SK-N-SH (cell line): Measurements from ENCODE around the gene ADRM1. TPM values are rescaled to one million over a fixed set of nuclear protein-coding genes. Genes with fewer than 3 reads are reported as not detected.
A peak's percentile ranks its signal among the peaks of the same experiment; 100 is the strongest.

Source experiments
- CTCF ChIA-PET: fragments of 300-600, 350-600 bp; formaldehyde crosslinking; extraction: SDS; loops from one replicate; lab custom pipeline; 2021; lab: Yijun Ruan, JAX
- POLR2A ChIA-PET: fragments of 350-600 bp; sonication (Branson Sonifier 250); formaldehyde crosslinking; extraction: SDS; loops from one replicate; lab custom pipeline; 2020; ENCODE audit warnings: antibody characterized with exemption, inconsistent platforms; lab: Yijun Ruan, JAX
- DNase-seq: peaks from one replicate; pipeline ENCODE4 v3.0.0; 2012
- H2AFZ ChIP-seq: fragments of 200-600 bp; sonication (generic); 2 replicates; pipeline ENCODE4 v1.8.1; 2016; ENCODE audit warnings: antibody characterized with exemption, mild to moderate bottlenecking, low read depth
- H3F3A ChIP-seq: fragments of 200-600 bp; sonication (generic); replicated peaks from 2 replicates; pipeline ENCODE3; 2016; ENCODE audit warnings: antibody characterized with exemption, mild to moderate bottlenecking; ENCODE audit not compliant: insufficient read depth
- H3K27ac ChIP-seq, 2 experiments: fragments of 200-500 bp in 1 of 2; fragments of 200-600 bp in 1 of 2; sonication (Bioruptor generic) in 1 of 2; sonication (generic), shearing (Covaris generic) in 1 of 2; 2 replicates each; pipeline versions ENCODE4 v1.5.1 to v1.6.1; 2014 to 2016; ENCODE audit warnings: low read depth in 2 of 2, inconsistent platforms in 1 of 2, low read length in 1 of 2, mild to moderate bottlenecking in 1 of 2, mixed read lengths in 1 of 2
- H3K27me3 ChIP-seq: fragments of 200-600 bp; sonication (generic), shearing (Covaris generic); 2 replicates; pipeline ENCODE4 v1.6.1; 2016; ENCODE audit warnings: mixed run types; ENCODE audit not compliant: insufficient read depth
- H3K36me3 ChIP-seq, 2 experiments: fragments of 200-500 bp in 1 of 2; fragments of 200-600 bp in 1 of 2; sonication (Bioruptor generic) in 1 of 2; sonication (generic) in 1 of 2; replicated peaks in 1 of 2; 2 replicates each; pipeline versions ENCODE3 to v1.5.1; 2014 to 2016; ENCODE audit warnings: low read length in 1 of 2, mild to moderate bottlenecking in 1 of 2; ENCODE audit not compliant: insufficient read depth in 2 of 2, control insufficient read depth in 1 of 2
- H3K4me1 ChIP-seq, 2 experiments: fragments of 200-500 bp in 1 of 2; fragments of 200-600 bp in 1 of 2; sonication (Bioruptor generic) in 1 of 2; sonication (generic), shearing (Covaris generic) in 1 of 2; 2 replicates each; pipeline versions ENCODE4 v1.5.1 to v1.6.1; 2014 to 2016; ENCODE audit warnings: low read depth in 1 of 2, low read length in 1 of 2, mixed run types in 1 of 2; ENCODE audit not compliant: insufficient read depth in 2 of 2, control insufficient read depth in 1 of 2
- H3K4me2 ChIP-seq: fragments of 200-600 bp; sonication (generic), shearing (Covaris generic); 2 replicates; pipeline ENCODE4 v1.6.1; 2017; ENCODE audit warnings: mixed run types
- H3K4me3 ChIP-seq, 2 experiments: fragments of 200-500 bp in 1 of 2; fragments of 200-600 bp in 1 of 2; sonication (Bioruptor generic) in 1 of 2; sonication (generic), shearing (Covaris generic) in 1 of 2; 2 replicates each; pipeline versions ENCODE4 v1.5.1 to v1.8.1; 2014 to 2016; ENCODE audit warnings: low read depth in 2 of 2, inconsistent platforms in 1 of 2, low read length in 1 of 2, mild to moderate bottlenecking in 1 of 2, mixed read lengths in 1 of 2, moderate library complexity in 1 of 2
- H3K79me2 ChIP-seq: fragments of 200-600 bp; sonication (generic); 2 replicates; pipeline ENCODE4 v1.8.1; 2017; ENCODE audit warnings: mild to moderate bottlenecking; ENCODE audit not compliant: insufficient read depth
- H3K9ac ChIP-seq: fragments of 200-600 bp; sonication (generic); 2 replicates; pipeline ENCODE4 v1.6.1; 2017; ENCODE audit warnings: mixed run types
- H3K9me2 ChIP-seq: fragments of 200-600 bp; sonication (generic); 2 replicates; pipeline ENCODE4 v1.6.1; 2017; ENCODE audit warnings: mixed run types
- H3K9me3 ChIP-seq: fragments of 200-600 bp; sonication (generic); 2 replicates; pipeline ENCODE4 v1.6.1; 2017; ENCODE audit warnings: mixed run types, mild to moderate bottlenecking, moderate library complexity
- H4K20me1 ChIP-seq: fragments of 200-600 bp; sonication (generic); 2 replicates; pipeline ENCODE4 v1.6.1; 2017; ENCODE audit warnings: mild to moderate bottlenecking, mixed run types; ENCODE audit not compliant: insufficient read depth
- ELF1 ChIP-seq: IDR thresholded peaks from 2 replicates; pipeline ENCODE4 v1.4.0; 2012
- EP300 ChIP-seq, 2 experiments: IDR thresholded peaks; 2 replicates each; pipeline versions ENCODE4 v1.4.0 to v1.6.1; 2012; ENCODE audit warnings: borderline replicate concordance in 1 of 2, low read depth in 1 of 2, low read length in 1 of 2
- EZH2phosphoT487 ChIP-seq: fragments of 200-600 bp; sonication (generic); IDR thresholded peaks from 2 replicates; pipeline ENCODE4 v1.6.1; 2017; ENCODE audit warnings: low read depth, mixed run types, mild to moderate bottlenecking, antibody characterized with exemption, moderate library complexity, borderline replicate concordance
- FOXJ3 ChIP-seq: sonication (generic); formaldehyde crosslinking; IDR thresholded peaks from 2 replicates; pipeline ENCODE4 v1.5.1; 2020; ENCODE audit warnings: mild to moderate bottlenecking, missing genetic modification reagents
- FOXM1 ChIP-seq: IDR thresholded peaks from 2 replicates; pipeline ENCODE4 v1.4.0; 2012; ENCODE audit warnings: low read depth, mild to moderate bottlenecking
- GATA2 ChIP-seq: sonication (generic); formaldehyde crosslinking; IDR thresholded peaks from 2 replicates; pipeline ENCODE4 v1.5.0; 2020; ENCODE audit warnings: mild to moderate bottlenecking, missing genetic modification reagents
- JUND ChIP-seq: IDR thresholded peaks from 2 replicates; pipeline ENCODE4 v1.4.0; 2012
- RAD21 ChIP-seq: IDR thresholded peaks from 2 replicates; pipeline ENCODE4 v1.6.1; 2012; ENCODE audit warnings: mild to moderate bottlenecking, low read length
- RXRA ChIP-seq: IDR thresholded peaks from 2 replicates; pipeline ENCODE4 v1.4.0; 2012; ENCODE audit warnings: low read depth, mild to moderate bottlenecking, borderline replicate concordance
- SIN3A ChIP-seq: IDR thresholded peaks from 2 replicates; pipeline ENCODE4 v1.6.1; 2012; ENCODE audit warnings: low read depth, mild to moderate bottlenecking, low read length, moderate library complexity, borderline replicate concordance
- SMC3 ChIP-seq: IDR thresholded peaks from 2 replicates; pipeline ENCODE4 v1.6.1; 2012; ENCODE audit warnings: low read depth, low read length, improper control_type of control experiment
- YY1 ChIP-seq: IDR thresholded peaks from 2 replicates; pipeline ENCODE4 v1.4.0; 2012; ENCODE audit warnings: low read depth, mild to moderate bottlenecking
- WGBS: methylation state at CpG from one replicate; pipeline ENCODE4 v1.1.6; 2017; ENCODE audit warnings: low lambda C conversion rate; 5-methylcytosine and 5-hydroxymethylcytosine counted together
- polyA plus RNA-seq, 3 experiments: library from polyadenylated mRNA; depleted of rRNA; stranded (reverse); fragments of >200 nt; gene quantifications; 2 replicates each; pipeline ENCODE4 v1.2.3, GENCODE V29; 2012
- TF ChIP-seq, protein P1 (sequence below): IDR thresholded peaks from 2 replicates; pipeline ENCODE4 v1.4.0; 2012; ENCODE audit warnings: low read depth, borderline replicate concordance
- TF ChIP-seq, protein P2 (sequence below): fragments of 150-350 bp; IDR thresholded peaks from 2 replicates; pipeline ENCODE4 v1.6.1; 2016; ENCODE audit warnings: mild to moderate bottlenecking, low read depth, low read length
- TF ChIP-seq, protein P3 (sequence below): IDR thresholded peaks from 2 replicates; pipeline ENCODE4; 2012
- TF ChIP-seq, protein P4 (sequence below): IDR thresholded peaks from 2 replicates; pipeline ENCODE4 v1.4.0; 2012; ENCODE audit warnings: low read depth, borderline replicate concordance
- TF ChIP-seq, protein P5 (sequence below): IDR thresholded peaks from 2 replicates; pipeline ENCODE4 v1.4.0; 2012; ENCODE audit warnings: low read depth

The ADRM1 gene
- polyA plus RNA-seq, 1 of the 3 experiments (the other 2 are of a cell fraction): 142 TPM

DNA sequence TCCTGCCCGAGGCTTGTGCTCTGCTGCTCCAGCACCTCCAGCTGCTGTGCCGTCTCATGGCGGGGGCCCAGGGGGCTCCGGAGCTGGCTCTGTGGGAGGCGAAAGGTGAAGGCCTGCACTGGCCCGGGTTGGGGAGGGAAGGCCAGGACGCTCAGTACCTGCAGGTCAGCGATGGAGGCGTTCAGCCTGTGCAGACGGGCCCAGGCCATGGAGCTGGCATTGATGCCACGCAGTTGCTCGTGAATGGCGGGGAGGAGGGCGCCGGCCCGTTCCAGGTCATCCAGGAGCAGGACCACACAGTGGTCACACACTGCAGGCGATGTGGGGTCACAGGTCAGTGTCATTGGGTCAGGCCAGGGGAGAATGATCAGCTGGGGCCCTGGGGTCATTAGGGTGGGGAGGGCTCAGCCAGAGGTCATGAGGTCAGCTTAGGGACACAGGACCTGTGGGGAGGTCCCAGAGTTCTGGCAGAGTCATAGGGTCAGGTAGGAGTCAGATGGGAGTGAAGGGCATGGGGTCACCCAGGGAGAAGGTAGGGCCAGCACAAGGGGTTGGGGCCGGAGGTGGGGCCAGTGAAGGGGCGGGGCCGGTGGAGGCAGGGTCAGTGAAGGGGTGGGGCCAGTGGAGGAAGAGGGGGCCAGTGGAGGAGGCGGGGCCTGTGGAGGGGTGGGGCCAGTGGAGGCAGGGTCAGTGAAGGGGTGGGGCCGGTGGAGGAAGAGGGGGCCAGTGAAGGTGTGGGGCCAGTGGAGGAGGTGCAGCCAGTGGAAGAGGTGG is 18.0 kb downstream of the ADRM1 start (continued):
- TF ChIP-seq, protein P1, sequence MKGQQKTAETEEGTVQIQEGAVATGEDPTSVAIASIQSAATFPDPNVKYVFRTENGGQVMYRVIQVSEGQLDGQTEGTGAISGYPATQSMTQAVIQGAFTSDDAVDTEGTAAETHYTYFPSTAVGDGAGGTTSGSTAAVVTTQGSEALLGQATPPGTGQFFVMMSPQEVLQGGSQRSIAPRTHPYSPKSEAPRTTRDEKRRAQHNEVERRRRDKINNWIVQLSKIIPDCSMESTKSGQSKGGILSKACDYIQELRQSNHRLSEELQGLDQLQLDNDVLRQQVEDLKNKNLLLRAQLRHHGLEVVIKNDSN: no peak
- TF ChIP-seq, protein P2, sequence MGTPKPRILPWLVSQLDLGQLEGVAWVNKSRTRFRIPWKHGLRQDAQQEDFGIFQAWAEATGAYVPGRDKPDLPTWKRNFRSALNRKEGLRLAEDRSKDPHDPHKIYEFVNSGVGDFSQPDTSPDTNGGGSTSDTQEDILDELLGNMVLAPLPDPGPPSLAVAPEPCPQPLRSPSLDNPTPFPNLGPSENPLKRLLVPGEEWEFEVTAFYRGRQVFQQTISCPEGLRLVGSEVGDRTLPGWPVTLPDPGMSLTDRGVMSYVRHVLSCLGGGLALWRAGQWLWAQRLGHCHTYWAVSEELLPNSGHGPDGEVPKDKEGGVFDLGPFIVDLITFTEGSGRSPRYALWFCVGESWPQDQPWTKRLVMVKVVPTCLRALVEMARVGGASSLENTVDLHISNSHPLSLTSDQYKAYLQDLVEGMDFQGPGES: no peak
- TF ChIP-seq GATA2 (CRISPR knock-in tag): no peak

DNA sequence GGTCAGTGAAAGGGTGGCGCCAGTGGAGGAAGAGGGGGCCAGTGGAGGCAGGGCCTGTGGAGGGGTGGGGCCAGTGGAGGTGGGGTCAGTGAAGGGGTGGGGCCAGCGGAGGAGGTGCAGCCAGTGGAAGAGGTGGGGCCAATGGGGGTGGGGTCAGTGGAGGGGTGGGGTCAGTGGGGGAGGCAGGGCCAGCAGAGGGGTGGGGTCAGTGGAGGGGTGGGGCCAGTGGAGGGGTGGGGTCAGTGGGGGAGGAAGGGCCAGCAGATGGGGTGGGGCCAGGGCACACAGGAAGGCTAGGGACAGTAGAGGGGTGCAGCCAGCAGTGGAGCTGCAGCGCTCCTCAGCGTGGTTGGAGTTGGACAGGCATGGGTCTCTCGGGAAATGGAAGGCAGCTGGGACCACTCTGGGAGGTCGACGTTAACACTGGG is 18.7 kb downstream of the ADRM1 start:
- CTCF ChIA-PET: no interaction called here
- POLR2A ChIA-PET: no interaction called here
- H3K4me2 ChIP-seq: no peak overlapping the region
- peaks cover 0 to 57% of the 10 kb centered on the region in 2 experiments for H3K36me3 ChIP-seq
- H3K9me2 ChIP-seq: no peaks in the 10 kb centered on the region
- H4K20me1 ChIP-seq: no peaks in the 10 kb centered on the region
- no peaks in the 10 kb centered on the region for H3K9me3 ChIP-seq
- no peak overlapping the region for H3K9ac ChIP-seq
- no peak overlapping the region for H3K27ac ChIP-seq
- no peak overlapping the region for H2AFZ ChIP-seq
- WGBS: 98% methylated on average over 7 of the region's 7 CpGs
- H3K79me2 ChIP-seq: no peaks in the 10 kb centered on the region
- no peaks in the 10 kb centered on the region for H3F3A ChIP-seq
- DNase-seq: peak; percentile 85
- H3K4me1 ChIP-seq: no peaks in the 10 kb centered on the region
- TF ChIP-seq ELF1: no peak
- no peak for TF ChIP-seq RAD21
- no peak for TF ChIP-seq JUND
- no peak for TF ChIP-seq SIN3A
- no peak for TF ChIP-seq FOXJ3 (CRISPR knock-in tag)
- no peak for TF ChIP-seq YY1
- no peaks in the 10 kb centered on the region for H3K27me3 ChIP-seq
- H3K4me3 ChIP-seq: no peak overlapping the region

DNA sequence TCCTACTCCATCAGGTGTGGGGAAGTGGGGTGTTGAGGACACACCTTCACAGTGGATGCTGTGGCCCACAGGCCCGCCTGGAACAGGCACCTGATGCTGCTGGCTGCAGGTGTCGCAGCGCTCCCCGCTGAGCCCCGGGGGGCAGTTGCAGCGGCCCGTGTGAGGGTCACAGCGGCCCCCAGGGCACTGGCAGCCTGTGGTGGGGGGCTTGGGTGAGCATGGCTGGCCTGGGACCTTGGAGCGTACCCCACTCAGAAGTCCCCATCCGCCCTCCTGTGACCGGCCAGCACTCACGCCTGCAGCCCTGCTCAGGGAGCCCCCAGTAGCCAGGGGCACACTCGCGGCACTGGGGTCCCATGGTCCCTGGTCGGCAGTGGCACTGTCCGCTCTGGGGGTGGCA is 19.2 kb downstream of the ADRM1 start:
- CTCF ChIA-PET: no interaction called here
- TF ChIP-seq, protein P3, sequence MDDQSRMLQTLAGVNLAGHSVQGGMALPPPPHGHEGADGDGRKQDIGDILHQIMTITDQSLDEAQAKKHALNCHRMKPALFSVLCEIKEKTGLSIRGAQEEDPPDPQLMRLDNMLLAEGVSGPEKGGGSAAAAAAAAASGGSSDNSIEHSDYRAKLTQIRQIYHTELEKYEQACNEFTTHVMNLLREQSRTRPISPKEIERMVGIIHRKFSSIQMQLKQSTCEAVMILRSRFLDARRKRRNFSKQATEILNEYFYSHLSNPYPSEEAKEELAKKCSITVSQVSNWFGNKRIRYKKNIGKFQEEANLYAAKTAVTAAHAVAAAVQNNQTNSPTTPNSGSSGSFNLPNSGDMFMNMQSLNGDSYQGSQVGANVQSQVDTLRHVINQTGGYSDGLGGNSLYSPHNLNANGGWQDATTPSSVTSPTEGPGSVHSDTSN: no peak
- no peak for TF ChIP-seq EP300 (IDR thresholded peaks at IDR 0.05; ENCODE audit: borderline replicate concordance in 1 of 2, low read depth in 1 of 2, low read length in 1 of 2)
- TF ChIP-seq, protein P4, sequence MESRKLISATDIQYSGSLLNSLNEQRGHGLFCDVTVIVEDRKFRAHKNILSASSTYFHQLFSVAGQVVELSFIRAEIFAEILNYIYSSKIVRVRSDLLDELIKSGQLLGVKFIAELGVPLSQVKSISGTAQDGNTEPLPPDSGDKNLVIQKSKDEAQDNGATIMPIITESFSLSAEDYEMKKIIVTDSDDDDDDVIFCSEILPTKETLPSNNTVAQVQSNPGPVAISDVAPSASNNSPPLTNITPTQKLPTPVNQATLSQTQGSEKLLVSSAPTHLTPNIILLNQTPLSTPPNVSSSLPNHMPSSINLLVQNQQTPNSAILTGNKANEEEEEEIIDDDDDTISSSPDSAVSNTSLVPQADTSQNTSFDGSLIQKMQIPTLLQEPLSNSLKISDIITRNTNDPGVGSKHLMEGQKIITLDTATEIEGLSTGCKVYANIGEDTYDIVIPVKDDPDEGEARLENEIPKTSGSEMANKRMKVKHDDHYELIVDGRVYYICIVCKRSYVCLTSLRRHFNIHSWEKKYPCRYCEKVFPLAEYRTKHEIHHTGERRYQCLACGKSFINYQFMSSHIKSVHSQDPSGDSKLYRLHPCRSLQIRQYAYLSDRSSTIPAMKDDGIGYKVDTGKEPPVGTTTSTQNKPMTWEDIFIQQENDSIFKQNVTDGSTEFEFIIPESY: no peak
- TF ChIP-seq SIN3A: no peak
- no peak for TF ChIP-seq FOXM1
- TF ChIP-seq, protein P1: no peak
- TF ChIP-seq RAD21: no peak
- TF ChIP-seq SMC3: no peak
- TF ChIP-seq RXRA: no peak
- TF ChIP-seq, protein P5, sequence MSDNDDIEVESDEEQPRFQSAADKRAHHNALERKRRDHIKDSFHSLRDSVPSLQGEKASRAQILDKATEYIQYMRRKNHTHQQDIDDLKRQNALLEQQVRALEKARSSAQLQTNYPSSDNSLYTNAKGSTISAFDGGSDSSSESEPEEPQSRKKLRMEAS: no peak
- no peak for TF ChIP-seq EZH2phosphoT487
- no peak for TF ChIP-seq GATA2 (CRISPR knock-in tag)
- TF ChIP-seq, protein P2: no peak

More for the DNA sequence above, 19.2 kb downstream of the ADRM1 start:
- no peak overlapping the region for H3K4me2 ChIP-seq
- no peak for DNase-seq
- H3K27me3 ChIP-seq: no peaks in the 10 kb centered on the region
- no peaks in the 10 kb centered on the region for H3F3A ChIP-seq
- H3K36me3 ChIP-seq: peaks cover 0 to 57% of the 10 kb centered on the region in 2 experiments
- H3K9me3 ChIP-seq: no peaks in the 10 kb centered on the region
- H3K27ac ChIP-seq: no peak overlapping the region
- no peaks in the 10 kb centered on the region for H3K9me2 ChIP-seq
- H3K4me3 ChIP-seq: no peak overlapping the region
- WGBS: 96% methylated on average over 7 of the region's 16 CpGs
- POLR2A ChIA-PET: no interaction called here
- H3K9ac ChIP-seq: no peak overlapping the region
- H3K4me1 ChIP-seq: no peaks in the 10 kb centered on the region
- no peaks in the 10 kb centered on the region for H3K79me2 ChIP-seq
- H4K20me1 ChIP-seq: no peaks in the 10 kb centered on the region
- no peak overlapping the region for H2AFZ ChIP-seq
